ENCODE results near the gene IL18.
A peak's percentile ranks its signal among the peaks of the same experiment; 100 is the strongest.
"Not testable (repeated sequence)": the region's sequence is repeated elsewhere in the genome, so short reads cannot be mapped to it uniquely, and the experiment has no call there.

Gene IL18

DNA sequence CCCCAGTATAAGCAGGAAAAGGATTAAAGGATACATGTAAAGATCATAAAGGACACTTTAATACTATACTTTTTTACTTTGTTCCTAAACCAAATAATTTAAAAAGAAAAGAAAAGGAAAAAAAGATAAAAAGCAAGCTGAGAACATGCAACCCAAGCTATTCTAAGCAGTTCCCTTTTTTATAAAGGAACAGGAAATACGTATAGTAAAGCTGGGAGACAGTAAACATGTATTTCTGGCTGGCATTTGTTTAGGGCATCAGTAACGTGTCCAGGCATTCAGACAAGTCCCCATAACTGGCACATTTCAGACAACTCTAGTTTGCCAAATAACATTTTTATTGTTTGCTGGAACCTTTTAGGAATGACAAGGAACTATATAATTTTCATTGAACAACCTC is 36.4 kb upstream of the IL18 start:
- Mint-ChIP-seq H3K36me3 (ENCODE audit: low read depth) (no peaks in the 10 kb centered on the region), H3K9me3 (no peaks in the 10 kb centered on the region), H3K4me3 (no peak overlapping the region), H3K27ac (no peak overlapping the region), H3K27me3 (ENCODE audit: low read depth, poor library complexity) (peaks cover 52% of the 10 kb centered on the region), H3K4me1 (peaks cover 7% of the 10 kb centered on the region)
- TF ChIP-seq, protein P1, sequence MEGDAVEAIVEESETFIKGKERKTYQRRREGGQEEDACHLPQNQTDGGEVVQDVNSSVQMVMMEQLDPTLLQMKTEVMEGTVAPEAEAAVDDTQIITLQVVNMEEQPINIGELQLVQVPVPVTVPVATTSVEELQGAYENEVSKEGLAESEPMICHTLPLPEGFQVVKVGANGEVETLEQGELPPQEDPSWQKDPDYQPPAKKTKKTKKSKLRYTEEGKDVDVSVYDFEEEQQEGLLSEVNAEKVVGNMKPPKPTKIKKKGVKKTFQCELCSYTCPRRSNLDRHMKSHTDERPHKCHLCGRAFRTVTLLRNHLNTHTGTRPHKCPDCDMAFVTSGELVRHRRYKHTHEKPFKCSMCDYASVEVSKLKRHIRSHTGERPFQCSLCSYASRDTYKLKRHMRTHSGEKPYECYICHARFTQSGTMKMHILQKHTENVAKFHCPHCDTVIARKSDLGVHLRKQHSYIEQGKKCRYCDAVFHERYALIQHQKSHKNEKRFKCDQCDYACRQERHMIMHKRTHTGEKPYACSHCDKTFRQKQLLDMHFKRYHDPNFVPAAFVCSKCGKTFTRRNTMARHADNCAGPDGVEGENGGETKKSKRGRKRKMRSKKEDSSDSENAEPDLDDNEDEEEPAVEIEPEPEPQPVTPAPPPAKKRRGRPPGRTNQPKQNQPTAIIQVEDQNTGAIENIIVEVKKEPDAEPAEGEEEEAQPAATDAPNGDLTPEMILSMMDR (IDR thresholded peaks at IDR 0.05) = no peak
- DNase-seq = no peak

GRCh38 chr11:112199101-112199500 is 35.2 kb upstream of the IL18 start:
- H3K4me1 Mint-ChIP-seq; H3K27ac Mint-ChIP-seq; DNase-seq; H3K36me3 Mint-ChIP-seq (ENCODE audit: low read depth); H3K4me3 Mint-ChIP-seq; H3K9me3 Mint-ChIP-seq: not testable (repeated sequence)
- peaks cover 52% of the 10 kb centered on the region for H3K27me3 Mint-ChIP-seq (ENCODE audit: low read depth, poor library complexity)

- Mint-ChIP-seq H3K27me3 (ENCODE audit: low read depth, poor library complexity) (peaks cover 42% of the 10 kb centered on the region), H3K9me3 (no peaks in the 10 kb centered on the region), H3K27ac (no peak overlapping the region), H3K36me3 (ENCODE audit: low read depth) (no peaks in the 10 kb centered on the region), H3K4me3 (no peak overlapping the region), H3K4me1 (peaks cover 7% of the 10 kb centered on the region)
- DNase-seq = no peak
- TF ChIP-seq, protein P1 (IDR thresholded peaks at IDR 0.05) = no peak
These were observed 32.7 kb upstream of the IL18 start for GRCh38 chr11:112196519-112197087.

DNA sequence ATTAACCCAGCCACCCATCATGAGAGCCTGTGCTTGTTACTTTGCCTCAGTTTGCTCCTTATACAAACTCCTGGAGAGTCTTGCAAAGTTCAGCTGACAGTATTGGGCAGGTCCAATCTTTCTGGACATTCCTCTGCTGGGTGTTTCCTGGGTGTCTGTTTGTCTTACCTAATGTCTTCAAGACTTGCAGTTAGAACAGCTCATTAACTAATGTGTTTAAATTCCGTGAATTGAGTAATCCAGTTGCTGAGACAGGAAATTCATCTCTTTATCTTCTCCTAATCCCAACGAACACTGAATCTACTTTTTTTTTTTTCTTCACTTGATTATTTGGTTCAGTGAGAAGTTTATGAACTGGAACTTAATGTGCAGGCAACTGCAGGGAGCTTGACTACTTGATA is 32.1 kb upstream of the IL18 start:
- H3K9me3 Mint-ChIP-seq = no peaks in the 10 kb centered on the region
- peaks cover 37% of the 10 kb centered on the region for H3K27me3 Mint-ChIP-seq (ENCODE audit: low read depth, poor library complexity)
- no peaks in the 10 kb centered on the region for H3K36me3 Mint-ChIP-seq (ENCODE audit: low read depth)
- peaks cover 7% of the 10 kb centered on the region for H3K4me1 Mint-ChIP-seq
- no peak overlapping the region for H3K27ac Mint-ChIP-seq
- TF ChIP-seq, protein P1 (IDR thresholded peaks at IDR 0.05) = no peak
- peak overlapping the region; percentile 2 for H3K4me3 Mint-ChIP-seq
- DNase-seq = no peak

DNA sequence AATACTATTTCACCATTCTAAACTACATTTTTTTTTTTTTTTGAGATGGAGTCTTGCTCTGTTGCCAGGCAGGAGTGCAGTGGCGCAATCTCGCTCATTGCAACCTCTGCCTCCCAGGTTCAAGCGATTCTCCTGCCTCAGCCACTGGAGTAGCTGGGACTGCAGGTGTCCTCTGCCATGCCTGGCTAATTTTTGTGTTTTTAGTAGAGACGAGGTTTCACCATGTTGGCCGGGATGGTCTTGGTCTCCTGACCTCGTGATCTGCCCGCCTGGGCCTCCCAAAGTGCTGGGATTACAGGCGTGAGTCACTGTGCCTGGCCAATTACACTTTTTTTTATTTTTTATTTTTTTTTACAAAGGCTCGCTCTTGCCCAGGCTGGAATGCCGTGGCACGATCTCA is 31.2 kb upstream of the IL18 start:
- not testable (repeated sequence) for H3K4me3 Mint-ChIP-seq; H3K27ac Mint-ChIP-seq; H3K36me3 Mint-ChIP-seq (ENCODE audit: low read depth); DNase-seq; H3K4me1 Mint-ChIP-seq; H3K9me3 Mint-ChIP-seq
- H3K27me3 Mint-ChIP-seq (ENCODE audit: low read depth, poor library complexity) = peaks cover 41% of the 10 kb centered on the region

- DNase-seq = no peak
- H3K4me1 Mint-ChIP-seq = no peaks in the 10 kb centered on the region
- H3K27ac Mint-ChIP-seq = no peak overlapping the region
- H3K36me3 Mint-ChIP-seq (ENCODE audit: low read depth) = no peaks in the 10 kb centered on the region
- TF ChIP-seq, protein P1 (IDR thresholded peaks at IDR 0.05) = no peak
- H3K4me3 Mint-ChIP-seq = no peak overlapping the region
- H3K9me3 Mint-ChIP-seq = peaks cover 5% of the 10 kb centered on the region
- peaks cover 16% of the 10 kb centered on the region for H3K27me3 Mint-ChIP-seq (ENCODE audit: low read depth, poor library complexity)
These were observed 22.4 kb upstream of the IL18 start for GRCh38 chr11:112186304-112186703.

DNA sequence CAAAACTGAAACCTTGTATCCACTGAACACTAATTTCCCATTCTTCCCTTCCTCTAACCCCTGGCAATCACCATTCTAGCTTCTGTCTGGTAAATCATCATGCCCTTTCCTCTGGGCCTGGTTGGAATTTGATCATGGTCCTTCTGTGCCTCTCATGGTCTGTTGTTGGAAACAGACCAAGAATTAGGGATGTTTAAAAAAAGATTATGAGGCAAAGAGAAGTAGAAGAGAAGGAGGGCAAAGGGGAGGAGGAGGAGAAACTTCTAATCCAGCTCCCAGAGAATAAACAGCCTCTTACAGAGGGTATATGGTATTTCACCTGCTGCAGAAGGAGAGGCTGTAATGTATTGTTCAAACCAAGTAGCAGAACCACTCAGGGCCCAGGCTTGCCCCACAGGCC is 22.0 kb upstream of the IL18 start:
- no peak overlapping the region for H3K27ac Mint-ChIP-seq
- TF ChIP-seq, protein P1 (IDR thresholded peaks at IDR 0.05) = no peak
- peaks cover 8% of the 10 kb centered on the region for H3K9me3 Mint-ChIP-seq
- H3K4me3 Mint-ChIP-seq = no peak overlapping the region
- peaks cover 2% of the 10 kb centered on the region for H3K36me3 Mint-ChIP-seq (ENCODE audit: low read depth)
- peaks cover 16% of the 10 kb centered on the region for H3K27me3 Mint-ChIP-seq (ENCODE audit: low read depth, poor library complexity)
- no peak for DNase-seq
- peaks cover under 1% of the 10 kb centered on the region for H3K4me1 Mint-ChIP-seq

Measured in nephron progenitor cell (in vitro differentiated cells).